AG09309 (cell line): ENCODE results near the gene CD300LB.

Source experiments
- DNase-seq: peaks from one replicate; pipeline ENCODE4 v3.0.0-alpha.2; 2010; ENCODE audit warnings: low read depth
- H3K4me3 ChIP-seq: 2 replicates; pipeline ENCODE4 v1.5.1; 2011; ENCODE audit warnings: mild to moderate bottlenecking, low read depth, low read length, moderate library complexity; ENCODE audit not compliant: control insufficient read depth
- TF ChIP-seq, protein P1 (sequence below): IDR thresholded peaks from 2 replicates; pipeline ENCODE4 v1.5.1; 2011; ENCODE audit warnings: mild to moderate bottlenecking, low read depth, low read length, inconsistent platforms; ENCODE audit not compliant: insufficient read depth, control insufficient read depth; ENCODE audit errors: missing control alignments

CD300LB gene

DNA sequence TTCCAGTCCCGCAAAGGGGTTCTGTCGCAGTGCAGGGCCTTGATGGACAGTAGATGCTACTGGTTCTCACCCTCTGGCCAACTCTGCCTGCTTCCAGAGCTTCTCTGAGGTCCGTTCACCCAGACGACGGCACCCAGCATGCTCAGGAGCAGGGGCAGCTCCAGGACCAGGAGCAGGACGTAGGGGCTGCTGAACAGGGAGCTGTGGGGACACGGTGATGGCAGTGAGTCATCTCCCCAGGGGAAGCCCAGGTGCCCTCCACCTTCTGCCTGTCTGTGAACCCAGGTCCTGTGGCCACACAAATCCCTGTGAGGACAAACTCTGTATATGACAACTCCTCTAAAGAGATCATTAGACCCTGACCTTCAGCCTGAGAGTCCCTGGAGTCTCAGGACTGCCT, 18.1 kb upstream of the CD300LB start:
- H3K4me3 ChIP-seq: no peak overlapping the region
- TF ChIP-seq, protein P1, sequence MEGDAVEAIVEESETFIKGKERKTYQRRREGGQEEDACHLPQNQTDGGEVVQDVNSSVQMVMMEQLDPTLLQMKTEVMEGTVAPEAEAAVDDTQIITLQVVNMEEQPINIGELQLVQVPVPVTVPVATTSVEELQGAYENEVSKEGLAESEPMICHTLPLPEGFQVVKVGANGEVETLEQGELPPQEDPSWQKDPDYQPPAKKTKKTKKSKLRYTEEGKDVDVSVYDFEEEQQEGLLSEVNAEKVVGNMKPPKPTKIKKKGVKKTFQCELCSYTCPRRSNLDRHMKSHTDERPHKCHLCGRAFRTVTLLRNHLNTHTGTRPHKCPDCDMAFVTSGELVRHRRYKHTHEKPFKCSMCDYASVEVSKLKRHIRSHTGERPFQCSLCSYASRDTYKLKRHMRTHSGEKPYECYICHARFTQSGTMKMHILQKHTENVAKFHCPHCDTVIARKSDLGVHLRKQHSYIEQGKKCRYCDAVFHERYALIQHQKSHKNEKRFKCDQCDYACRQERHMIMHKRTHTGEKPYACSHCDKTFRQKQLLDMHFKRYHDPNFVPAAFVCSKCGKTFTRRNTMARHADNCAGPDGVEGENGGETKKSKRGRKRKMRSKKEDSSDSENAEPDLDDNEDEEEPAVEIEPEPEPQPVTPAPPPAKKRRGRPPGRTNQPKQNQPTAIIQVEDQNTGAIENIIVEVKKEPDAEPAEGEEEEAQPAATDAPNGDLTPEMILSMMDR: no peak
- no peak for DNase-seq

- no peak overlapping the region for H3K4me3 ChIP-seq
- TF ChIP-seq, protein P1: no peak
- DNase-seq: no peak
Measured at GRCh38 chr17:74547736-74548135, 16.5 kb upstream of the CD300LB start.

GRCh38 chr17:74547264-74547663, 16.0 kb upstream of the CD300LB start:
- TF ChIP-seq, protein P1: no peak

DNA sequence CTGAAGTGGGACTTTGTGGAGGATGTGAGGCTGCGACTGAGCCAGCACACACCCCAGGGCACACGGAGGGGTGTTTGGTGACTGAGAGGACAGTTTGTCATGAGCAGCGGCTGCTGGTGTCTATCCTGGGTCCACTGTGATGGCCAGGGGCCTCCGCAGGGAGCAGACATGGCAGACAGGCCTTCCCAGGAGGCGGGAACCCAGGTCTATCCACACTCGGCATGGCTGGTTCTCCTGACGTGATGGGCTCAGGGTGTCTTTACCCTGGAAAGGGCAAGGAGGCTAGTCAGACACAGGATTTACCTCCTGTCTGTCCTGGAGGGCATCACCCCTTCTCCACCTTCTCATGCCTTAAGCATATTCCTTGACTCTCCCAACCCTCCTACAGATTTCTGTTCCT, 15.3 kb upstream of the CD300LB start:
- no peak for DNase-seq
- TF ChIP-seq, protein P1: no peak
- H3K4me3 ChIP-seq: no peak overlapping the region

More at GRCh38 chr17:74547264-74547663, 16.0 kb upstream of the CD300LB start:
- no peak overlapping the region for H3K4me3 ChIP-seq
- no peak for DNase-seq

DNA sequence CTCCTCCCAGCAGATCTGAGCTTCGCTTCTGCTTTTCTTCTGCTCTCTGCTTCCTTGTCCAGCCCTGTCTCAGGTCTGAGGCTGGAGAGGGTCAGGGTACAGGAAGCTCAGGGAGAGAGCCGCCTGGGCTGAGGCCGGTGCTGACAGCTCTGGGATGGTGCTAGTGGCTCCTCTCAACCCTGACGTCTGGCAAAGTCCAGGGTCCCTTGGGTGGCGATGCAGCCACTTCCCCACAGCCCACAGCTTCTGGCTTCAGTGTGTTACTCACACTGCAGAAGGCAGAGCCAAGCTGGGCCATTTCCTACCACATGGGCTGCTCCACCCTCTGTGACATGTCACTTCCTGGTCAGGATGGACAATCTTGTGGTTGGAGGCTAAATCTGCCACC, 14.6 kb upstream of the CD300LB start, which contains the start of gene CD300C:
CD300C (minus strand) TSS at position 273 of the 388 bp plus-strand sequence. CDS start 333 bp downstream, outside the sequence.
- H3K4me3 ChIP-seq: no peak within 1 kb of the TSS
- TF ChIP-seq, protein P1: no peak
- no peak for DNase-seq

DNA sequence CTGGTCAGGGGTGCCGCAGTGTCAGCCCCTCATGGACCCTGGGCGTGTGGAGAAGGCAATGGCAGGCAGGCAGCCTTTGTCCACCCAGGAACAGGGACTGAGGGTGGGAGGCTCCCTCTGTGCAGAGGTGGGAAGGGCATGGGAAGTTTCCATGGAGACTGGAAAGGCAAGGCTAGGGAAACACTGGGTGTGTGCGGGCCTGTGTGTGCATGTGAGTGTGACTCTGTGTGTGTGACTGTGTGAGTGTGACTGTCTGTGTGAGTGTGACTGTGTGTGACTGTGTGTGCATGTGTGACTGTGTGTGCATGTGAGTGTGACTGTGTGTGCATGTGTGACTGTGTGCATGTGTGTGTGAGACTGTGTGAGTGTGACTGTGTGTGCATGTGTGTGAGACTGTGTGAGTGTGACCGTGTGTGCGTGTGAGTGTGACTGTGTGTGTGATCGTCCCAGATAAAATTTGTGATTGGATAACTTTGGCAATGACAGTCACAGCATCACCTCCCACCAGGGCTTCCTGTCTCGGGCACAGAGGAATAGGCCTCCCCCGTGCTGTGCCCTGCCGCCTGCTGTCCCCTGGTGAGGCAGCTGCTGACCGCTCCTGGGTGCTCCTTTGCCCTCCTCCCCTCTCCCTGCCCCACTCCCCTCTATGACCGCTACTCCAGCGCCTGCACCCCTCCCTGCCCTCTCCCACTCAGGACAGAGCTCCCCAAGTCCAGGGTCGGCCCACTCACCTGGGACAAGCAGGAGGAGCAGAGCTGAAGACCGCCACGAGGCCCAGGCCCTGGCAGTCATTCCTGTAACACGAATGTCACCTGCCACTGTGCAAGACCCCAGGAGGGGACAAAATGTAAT, 13.9 kb upstream of the CD300LB start:
- TF ChIP-seq, protein P1: no peak
- DNase-seq: no peak
- H3K4me3 ChIP-seq: no peak overlapping the region
